ENCODE measurements around the gene GRM4. TPM values are rescaled to one million over a fixed set of nuclear protein-coding genes. Genes with fewer than 3 reads are reported as not detected.

The GRM4 gene
- total and polyA plus RNA-seq, 9 donors = under 0.01 to 0.37 (median 0.08) TPM; not detected in 2

GRCh38 chr6:33985947-33986346 lies 159.9 kb downstream of the GRM4 start:
- DNase-seq = no peak
- WGBS, 3 donors = 79 to 87% (median 82%) methylated on average over 1 of the region's 1 CpG
- H3K4me1 ChIP-seq (ENCODE audit: insufficient read depth) = no peaks in the 10 kb centered on the region
- H3K4me3 ChIP-seq = no peak overlapping the region
- no peaks in the 10 kb centered on the region for H3K9me3 ChIP-seq
- H3K27me3 ChIP-seq = no peaks in the 10 kb centered on the region
- H3K27ac ChIP-seq = no peak overlapping the region
- TF ChIP-seq POLR2A (IDR thresholded peaks at IDR 0.05) (no peak), EP300 (IDR thresholded peaks at IDR 0.05) (no peak), CTCF (IDR thresholded peaks at IDR 0.05) (no peak)
- intact Hi-C loops (cut with DNase I) = no loop called here
- H3K36me3 ChIP-seq = no peaks in the 10 kb centered on the region

- Histone ChIP-seq H3K9me3 (no peaks in the 10 kb centered on the region), H3K27me3 (no peaks in the 10 kb centered on the region), H3K36me3 (no peaks in the 10 kb centered on the region), H3K4me1 (ENCODE audit: insufficient read depth) (no peaks in the 10 kb centered on the region), H3K4me3 (no peak overlapping the region), H3K27ac (no peak overlapping the region)
- no peak for TF ChIP-seq POLR2A (IDR thresholded peaks at IDR 0.05)
- no peak for TF ChIP-seq EP300 (IDR thresholded peaks at IDR 0.05)
- DNase-seq = no peak
- 54 to 61% (median 59%) methylated on average over 14 of the region's 14 CpGs for WGBS, 3 donors
- intact Hi-C loops (cut with DNase I) = no loop called here
These were observed 160.6 kb downstream of the GRM4 start for GRCh38 chr6:33985313-33985751.

GRCh38 chr6:33984466-33985312 lies 161.2 kb downstream of the GRM4 start:
- Histone ChIP-seq H3K4me1 (ENCODE audit: insufficient read depth) (no peaks in the 10 kb centered on the region), H3K36me3 (no peaks in the 10 kb centered on the region), H3K4me3 (no peak overlapping the region), H3K27ac (no peak overlapping the region), H3K27me3 (no peaks in the 10 kb centered on the region), H3K9me3 (no peaks in the 10 kb centered on the region)
- WGBS, 3 donors = 64 to 80% (median 70%) methylated on average over 21 of the region's 21 CpGs
- intact Hi-C loops (cut with DNase I) = no loop called here
- no peak for TF ChIP-seq EP300 (IDR thresholded peaks at IDR 0.05)
- no peak for TF ChIP-seq POLR2A (IDR thresholded peaks at IDR 0.05)
- no peak for TF ChIP-seq CTCF (IDR thresholded peaks at IDR 0.05)
- DNase-seq = no peak

GRCh38 chr6:33983721-33984465 lies 162.0 kb downstream of the GRM4 start:
- intact Hi-C loops (cut with DNase I) = no loop called here
- no peaks in the 10 kb centered on the region for H3K4me1 ChIP-seq (ENCODE audit: insufficient read depth)
- no peaks in the 10 kb centered on the region for H3K9me3 ChIP-seq
- no peak for DNase-seq
- no peaks in the 10 kb centered on the region for H3K27me3 ChIP-seq
- H3K36me3 ChIP-seq = no peaks in the 10 kb centered on the region
- 61 to 84% (median 62%) methylated on average over 8 of the region's 8 CpGs for WGBS, 3 donors
- TF ChIP-seq EP300 (IDR thresholded peaks at IDR 0.05) (no peak), POLR2A (IDR thresholded peaks at IDR 0.05) (no peak), CTCF (IDR thresholded peaks at IDR 0.05) (no peak)
- H3K4me3 ChIP-seq = no peak overlapping the region
- H3K27ac ChIP-seq = no peak overlapping the region

Measured in ovary (tissue), 9 donors.